Activated CD8-positive, alpha-beta T cell treated with anti-CD3 and anti-CD28 coated beads for 36 hours (primary cell): ENCODE measurements around the gene ITPKB. TPM values are rescaled to one million over a fixed set of nuclear protein-coding genes. Genes with fewer than 3 reads are reported as not detected.
"Not testable (repeated sequence)": the region's sequence is repeated elsewhere in the genome, so short reads cannot be mapped to it uniquely, and the experiment has no call there.

Source experiments
- ATAC-seq: fragments of 200-7000 bp; cut with Tn5 transposase; one replicate; pipeline ENCODE4 v1.10.0; 2021; ENCODE audit warnings: mild to moderate bottlenecking, moderate library complexity
- CTCF ChIA-PET: fragments of 350-600 bp; sonication (Branson Sonifier 250); formaldehyde crosslinking; loops from one replicate; lab custom pipeline; 2021; ENCODE audit warnings: antibody characterized with exemption; lab: Charles Lee
- POLR2A ChIA-PET: fragments of 350-600 bp; sonication (Branson Sonifier 250); formaldehyde crosslinking; loops from one replicate; lab custom pipeline; 2021; ENCODE audit warnings: antibody characterized with exemption; lab: Charles Lee
- DNase-seq: peaks from one replicate; pipeline ENCODE4 v3.0.0-alpha.2; 2020
- H3K27ac Mint-ChIP-seq: one replicate; pipeline ENCODE4 v1.8.0; 2021; ENCODE audit warnings: mild to moderate bottlenecking, mixed read lengths
- H3K27me3 Mint-ChIP-seq: one replicate; pipeline ENCODE4 v1.8.0; 2021; ENCODE audit warnings: mixed read lengths
- H3K36me3 Mint-ChIP-seq: one replicate; pipeline ENCODE4 v1.8.0; 2021; ENCODE audit warnings: low read depth, mixed read lengths
- H3K4me1 Mint-ChIP-seq: one replicate; pipeline ENCODE4 v1.8.0; 2021; ENCODE audit warnings: low read depth, mixed read lengths
- H3K4me3 Mint-ChIP-seq: one replicate; pipeline ENCODE4 v1.8.0; 2021; ENCODE audit warnings: mild to moderate bottlenecking, moderate library complexity, mixed read lengths
- H3K9me3 Mint-ChIP-seq: one replicate; pipeline ENCODE4 v1.8.0; 2021; ENCODE audit warnings: mixed read lengths
- CTCF ChIP-seq: fragments of 200-600 bp; IDR thresholded peaks from one replicate; pipeline ENCODE4 v1.8.0; 2022; ENCODE audit warnings: antibody characterized with exemption, mild to moderate bottlenecking
- intact Hi-C: fragments of 100-400 bp; cut with micrococcal nuclease; formaldehyde crosslinking; loops from one replicate; pipeline ENCODE4 v1.10.0; 2022
- total RNA-seq, 2 experiments: library from RNA; stranded (reverse); gene quantifications; one replicate each; pipeline ENCODE4 v1.2.3, GENCODE V29; 2021

The ITPKB gene
- total RNA-seq, 2 experiments from 2014 or later = 40.8 to 42.6 TPM

DNA sequence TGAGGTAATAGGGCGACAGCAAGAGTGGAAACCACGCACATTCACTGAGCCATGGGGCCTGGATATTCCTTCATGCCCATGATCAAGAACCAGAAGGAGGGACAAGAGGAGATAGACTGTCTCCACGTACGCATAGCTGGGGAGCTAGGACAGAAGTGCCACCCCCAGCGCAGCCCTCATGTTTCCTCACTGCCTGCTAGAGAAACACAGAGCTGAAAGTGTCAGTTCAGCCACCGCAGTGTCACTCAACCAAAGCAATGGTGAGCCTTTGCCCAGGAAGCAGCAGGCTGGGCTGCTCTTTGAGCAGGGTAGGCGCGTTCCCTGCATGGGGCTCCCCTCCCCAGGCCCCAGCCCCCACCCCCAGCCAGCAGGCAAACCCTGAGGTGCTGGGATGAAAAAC, 122.0 kb downstream of the ITPKB start:
- H3K27ac Mint-ChIP-seq = no peak overlapping the region
- no peaks in the 10 kb centered on the region for H3K4me1 Mint-ChIP-seq
- TF ChIP-seq CTCF = no peak
- ChIA-PET CTCF (interaction anchor here (1.9 kb wide), 1 partner anchor 9 kb away, joined by 8 read pairs; no protein-coding TSS in a partner anchor), POLR2A (interaction anchor here (0.6 kb wide), 1 partner anchor 9 kb away, joined by 3 read pairs; no protein-coding TSS in a partner anchor)
- no peaks in the 10 kb centered on the region for H3K36me3 Mint-ChIP-seq
- ATAC-seq (no peak), DNase-seq (no peak)
- intact Hi-C loops = no loop called here
- no peak overlapping the region for H3K4me3 Mint-ChIP-seq
- H3K27me3 Mint-ChIP-seq = no peaks in the 10 kb centered on the region
- no peaks in the 10 kb centered on the region for H3K9me3 Mint-ChIP-seq

- Mint-ChIP-seq H3K4me3 (no peak overlapping the region), H3K27ac (no peak overlapping the region), H3K9me3 (no peaks in the 10 kb centered on the region), H3K4me1 (no peaks in the 10 kb centered on the region), H3K27me3 (no peaks in the 10 kb centered on the region), H3K36me3 (no peaks in the 10 kb centered on the region)
- no peak for ATAC-seq
- intact Hi-C loops = no loop called here
- ChIA-PET CTCF (interaction anchor here (1.9 kb wide), 1 partner anchor 10 kb away, joined by 8 read pairs; no protein-coding TSS in a partner anchor), POLR2A (interaction anchor here (0.6 kb wide), 1 partner anchor 10 kb away, joined by 3 read pairs; no protein-coding TSS in a partner anchor)
- DNase-seq = no peak
- no peak for TF ChIP-seq CTCF
Observed at GRCh38 chr1:226616636-226617035, 122.4 kb downstream of the ITPKB start.

GRCh38 chr1:226615876-226616275, 123.2 kb downstream of the ITPKB start:
- no peak for TF ChIP-seq CTCF
- H3K9me3 Mint-ChIP-seq = no peaks in the 10 kb centered on the region
- no peaks in the 10 kb centered on the region for H3K27me3 Mint-ChIP-seq
- DNase-seq (no peak), ATAC-seq (no peak)
- H3K27ac Mint-ChIP-seq = no peak overlapping the region
- H3K4me1 Mint-ChIP-seq = no peaks in the 10 kb centered on the region
- CTCF ChIA-PET = interaction anchor here (1.8 kb wide), 1 partner anchor 11 kb away, joined by 10 read pairs; no protein-coding TSS in a partner anchor
- H3K36me3 Mint-ChIP-seq = no peaks in the 10 kb centered on the region
- POLR2A ChIA-PET = no interaction called here
- intact Hi-C loops = no loop called here
- no peak overlapping the region for H3K4me3 Mint-ChIP-seq

DNA sequence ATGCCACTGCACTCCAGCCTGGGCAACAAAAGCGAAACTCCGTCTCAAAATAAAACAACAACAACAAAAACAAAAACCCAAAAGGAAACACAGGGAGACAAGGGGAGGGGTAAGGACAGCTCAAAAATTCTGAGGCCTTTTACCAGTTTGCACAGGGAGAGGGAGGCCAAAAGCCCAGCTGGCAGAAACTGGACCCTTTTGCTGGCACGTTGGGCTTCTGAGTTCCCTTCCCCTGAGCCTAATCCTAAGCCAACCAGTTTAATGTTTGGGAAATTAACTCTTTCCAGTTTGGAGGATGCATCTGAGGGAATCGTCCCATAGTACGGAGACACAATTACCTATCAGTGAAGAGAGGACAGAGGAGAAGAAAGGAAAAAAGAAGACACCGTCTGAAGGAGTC, 127.1 kb downstream of the ITPKB start:
- H3K4me1 Mint-ChIP-seq, H3K27ac Mint-ChIP-seq, CTCF ChIA-PET, POLR2A ChIA-PET, H3K27me3 Mint-ChIP-seq, H3K4me3 Mint-ChIP-seq, intact Hi-C loops, H3K36me3 Mint-ChIP-seq, H3K9me3 Mint-ChIP-seq, DNase-seq, ATAC-seq: not testable (repeated sequence)

GRCh38 chr1:226611301-226611700, 127.8 kb downstream of the ITPKB start:
- no peak for TF ChIP-seq CTCF
- Mint-ChIP-seq H3K27ac (no peak overlapping the region), H3K27me3 (no peaks in the 10 kb centered on the region), H3K9me3 (no peaks in the 10 kb centered on the region), H3K4me3 (no peak overlapping the region), H3K4me1 (no peaks in the 10 kb centered on the region), H3K36me3 (no peaks in the 10 kb centered on the region)
- ChIA-PET POLR2A (no interaction called here), CTCF (no interaction called here)
- intact Hi-C loops = no loop called here
- no peak for ATAC-seq
- DNase-seq = no peak
